ENCODE data around the gene DNAJB1. TPM values are rescaled to one million over a fixed set of nuclear protein-coding genes. Genes with fewer than 3 reads are reported as not detected.

Gene DNAJB1
- total RNA-seq, 1 donor, result 70.9 TPM

DNA sequence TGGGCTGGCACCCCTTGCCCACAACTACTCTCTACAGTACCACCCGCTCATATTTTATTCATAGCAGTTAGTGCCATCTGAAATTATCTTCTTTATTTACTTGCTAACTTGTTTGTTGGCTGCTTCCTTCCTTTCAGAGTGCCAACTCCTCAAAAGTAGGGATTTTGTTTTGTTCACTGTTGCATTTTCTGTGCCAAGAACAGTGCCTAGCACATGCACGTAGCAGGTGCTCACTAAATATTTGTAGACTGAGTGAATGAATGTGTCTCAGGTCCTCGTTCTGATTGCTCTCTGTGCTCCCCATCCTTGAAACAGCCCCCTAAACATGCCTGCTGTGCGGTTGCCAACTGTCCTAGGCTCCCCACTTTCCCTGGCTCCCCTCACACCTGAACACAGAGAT lies 23.8 kb downstream of the DNAJB1 start:
- H3K4me3 ChIP-seq (ENCODE audit: insufficient read depth, low read length), result peak overlapping the region; percentile 95
- peaks cover 17% of the 10 kb centered on the region for H4K20me1 ChIP-seq (ENCODE audit: insufficient read depth, low read length)
- H3K4me2 ChIP-seq (ENCODE audit: insufficient read depth, low read length), result peak overlapping the region; percentile 97
- peaks cover 25% of the 10 kb centered on the region for H3K36me3 ChIP-seq (ENCODE audit: insufficient read depth, low read length)
- no peak overlapping the region for H2AFZ ChIP-seq (ENCODE audit: low read length)
- no peak for TF ChIP-seq CTCF (IDR thresholded peaks at IDR 0.05; ENCODE audit: extremely low read depth, low read depth, low read length)
- H3K27me3 ChIP-seq (ENCODE audit: insufficient read depth, low read length), result no peaks in the 10 kb centered on the region
- peaks cover 27% of the 10 kb centered on the region for H3K4me1 ChIP-seq (ENCODE audit: insufficient read depth, low read length)
- H3K27ac ChIP-seq (ENCODE audit: low read depth, low read length), result peak overlapping the region; percentile 37
- peaks cover 42% of the 10 kb centered on the region for H3K79me2 ChIP-seq (ENCODE audit: insufficient read depth, low read length)
- no peak for DNase-seq (ENCODE audit: insufficient read length, low spot score, missing footprints)
- no peaks in the 10 kb centered on the region for H3K9me3 ChIP-seq (ENCODE audit: low read depth, low read length)

- no peak overlapping the region for H3K4me3 ChIP-seq (ENCODE audit: insufficient read depth, low read length)
- peaks cover 54% of the 10 kb centered on the region for H3K79me2 ChIP-seq (ENCODE audit: insufficient read depth, low read length)
- peaks cover 37% of the 10 kb centered on the region for H3K36me3 ChIP-seq (ENCODE audit: insufficient read depth, low read length)
- no peak for TF ChIP-seq CTCF (IDR thresholded peaks at IDR 0.05; ENCODE audit: extremely low read depth, low read depth, low read length)
- peaks cover 27% of the 10 kb centered on the region for H3K4me1 ChIP-seq (ENCODE audit: insufficient read depth, low read length)
- no peaks in the 10 kb centered on the region for H3K27me3 ChIP-seq (ENCODE audit: insufficient read depth, low read length)
- H4K20me1 ChIP-seq (ENCODE audit: insufficient read depth, low read length), result peaks cover 22% of the 10 kb centered on the region
- H2AFZ ChIP-seq (ENCODE audit: low read length), result no peak overlapping the region
- H3K27ac ChIP-seq (ENCODE audit: low read depth, low read length), result no peak overlapping the region
- no peak overlapping the region for H3K4me2 ChIP-seq (ENCODE audit: insufficient read depth, low read length)
- H3K9me3 ChIP-seq (ENCODE audit: low read depth, low read length), result no peaks in the 10 kb centered on the region
- peak; percentile 71 for DNase-seq (ENCODE audit: insufficient read length, low spot score, missing footprints)
Measured at GRCh38 chr19:14492756-14493337, 25.4 kb downstream of the DNAJB1 start.

- Histone ChIP-seq H3K36me3 (ENCODE audit: insufficient read depth, low read length) (peaks cover 48% of the 10 kb centered on the region), H3K4me1 (ENCODE audit: insufficient read depth, low read length) (no peaks in the 10 kb centered on the region), H2AFZ (ENCODE audit: low read length) (no peak overlapping the region), H3K27ac (ENCODE audit: low read depth, low read length) (no peak overlapping the region), H3K79me2 (ENCODE audit: insufficient read depth, low read length) (peaks cover 34% of the 10 kb centered on the region), H3K9me3 (ENCODE audit: low read depth, low read length) (no peaks in the 10 kb centered on the region), H4K20me1 (ENCODE audit: insufficient read depth, low read length) (peaks cover 12% of the 10 kb centered on the region), H3K4me2 (ENCODE audit: insufficient read depth, low read length) (no peak overlapping the region), H3K4me3 (ENCODE audit: insufficient read depth, low read length) (no peak overlapping the region), H3K27me3 (ENCODE audit: insufficient read depth, low read length) (no peaks in the 10 kb centered on the region)
- DNase-seq (ENCODE audit: insufficient read length, low spot score, missing footprints), result peak; percentile 73
- TF ChIP-seq CTCF (IDR thresholded peaks at IDR 0.05; ENCODE audit: extremely low read depth, low read depth, low read length), result no peak
Measured at GRCh38 chr19:14487370-14488125, 30.6 kb downstream of the DNAJB1 start.

GRCh38 chr19:14482172-14482941 lies 35.8 kb downstream of the DNAJB1 start:
- TF ChIP-seq CTCF (IDR thresholded peaks at IDR 0.05; ENCODE audit: extremely low read depth, low read depth, low read length), result no peak

More at GRCh38 chr19:14482172-14482941, 35.8 kb downstream of the DNAJB1 start:
- no peaks in the 10 kb centered on the region for H3K9me3 ChIP-seq (ENCODE audit: low read depth, low read length)
- no peak overlapping the region for H3K4me3 ChIP-seq (ENCODE audit: insufficient read depth, low read length)
- H3K36me3 ChIP-seq (ENCODE audit: insufficient read depth, low read length), result peaks cover 38% of the 10 kb centered on the region
- H3K4me1 ChIP-seq (ENCODE audit: insufficient read depth, low read length), result peaks cover 3% of the 10 kb centered on the region
- DNase-seq (ENCODE audit: insufficient read length, low spot score, missing footprints), result peak; percentile 75
- no peak overlapping the region for H3K4me2 ChIP-seq (ENCODE audit: insufficient read depth, low read length)
- peaks cover 40% of the 10 kb centered on the region for H4K20me1 ChIP-seq (ENCODE audit: insufficient read depth, low read length)
- H3K79me2 ChIP-seq (ENCODE audit: insufficient read depth, low read length), result peaks cover 17% of the 10 kb centered on the region
- no peaks in the 10 kb centered on the region for H3K27me3 ChIP-seq (ENCODE audit: insufficient read depth, low read length)
- H3K27ac ChIP-seq (ENCODE audit: low read depth, low read length), result no peak overlapping the region
- H2AFZ ChIP-seq (ENCODE audit: low read length), result no peak overlapping the region
